Sigmoid colon (tissue), 7 donors: ENCODE data around the gene ZBED2. TPM values are rescaled to one million over a fixed set of nuclear protein-coding genes. Genes with fewer than 3 reads are reported as not detected.

Experiments used
- DNase-seq: peaks from one replicate; pipeline ENCODE4 v3.0.0-alpha.2; 2019
- H3K27ac ChIP-seq, 4 donors: fragments of 200-600 bp; sonication (generic); one replicate each; pipeline ENCODE4 v1.5.1; 2016 to 2019; ENCODE audit warnings: mild to moderate bottlenecking in 1 of 4
- H3K27me3 ChIP-seq, 3 donors: fragments of 200-600 bp; sonication (generic); one replicate each; pipeline ENCODE4 v1.5.1; 2019; ENCODE audit warnings: mild to moderate bottlenecking in 1 of 3
- H3K36me3 ChIP-seq, 4 donors: fragments of 200-600 bp; sonication (generic); one replicate each; pipeline ENCODE4 v1.5.1; 2016 to 2019
- H3K4me1 ChIP-seq, 4 donors: fragments of 200-600 bp; sonication (generic); one replicate each; pipeline ENCODE4 v1.5.1; 2017 to 2019
- H3K4me3 ChIP-seq, 4 donors: fragments of 200-600 bp; sonication (generic); one replicate each; pipeline ENCODE4 v1.5.1; 2017 to 2019; ENCODE audit warnings: mild to moderate bottlenecking in 2 of 4, moderate library complexity in 1 of 4
- H3K9me3 ChIP-seq, 4 donors: fragments of 200-600 bp in 3 of 4; sonication (generic) in 3 of 4; one replicate each; pipeline versions ENCODE4 v1.5.1 to v1.6.1; 2013 to 2019
- CTCF ChIP-seq, 4 experiments: fragments of 450-650 bp in 3 of 4; fragments of 200-600 bp in 1 of 4; IDR thresholded peaks; one replicate each; pipeline ENCODE4 v1.5.1; 2016 to 2019; ENCODE audit warnings: antibody characterized with exemption in 4 of 4, mild to moderate bottlenecking in 3 of 4, moderate library complexity in 2 of 4
- EP300 ChIP-seq, 4 donors: sonication (generic); formaldehyde crosslinking; IDR thresholded peaks; one replicate each; pipeline ENCODE4 v1.6.1; 2017; ENCODE audit warnings: antibody characterized with exemption in 4 of 4
- POLR2A ChIP-seq, 2 donors: fragments of 450-650 bp; IDR thresholded peaks; one replicate each; pipeline ENCODE4 v1.6.1; 2016; ENCODE audit warnings: antibody characterized with exemption in 2 of 2, mild to moderate bottlenecking in 2 of 2, moderate library complexity in 2 of 2
- POLR2AphosphoS5 ChIP-seq, 4 donors: sonication (generic); formaldehyde crosslinking; IDR thresholded peaks; one replicate each; pipeline ENCODE4 v1.6.1; 2017; ENCODE audit warnings: antibody characterized with exemption in 4 of 4
- WGBS, 2 donors: extraction: QIAGEN DNeasy Blood & Tissue Kit; methylation state at CpG; one replicate each; pipeline ENCODE4 v1.1.7; 2013; 5-methylcytosine and 5-hydroxymethylcytosine counted together
- intact Hi-C: fragments of 100-400 bp; cut with DNase I; formaldehyde crosslinking; loops from one replicate; pipeline ENCODE4 v1.15.1; 2023
- polyA plus RNA-seq, 3 donors: library from polyadenylated mRNA; stranded (reverse); fragments of 200-250 nt; gene quantifications; one replicate each; pipeline ENCODE4 v1.2.3, GENCODE V29; 2013
- total RNA-seq, 4 donors: library from RNA; depleted of rRNA; stranded (reverse); fragments of >200 nt; gene quantifications; one replicate each; pipeline ENCODE4 v1.1.0, GENCODE V29; 2016
- donor health status: healthy with polysubstance abuse.
- donor health status: Bipolar disorder and iron deficiency.
- donor health status: healthy.

Gene ZBED2
- total and polyA plus RNA-seq, 7 donors, result 0.92 TPM; not detected in 6

- Histone ChIP-seq H3K27ac (no peak overlapping the region), H3K4me1 (peaks cover 0 to 5% (median 2%) of the 10 kb centered on the region in 4 donors), H3K4me3 (no peak overlapping the region), H3K27me3 (no peaks in the 10 kb centered on the region), H3K36me3 (no peaks in the 10 kb centered on the region), H3K9me3 (no peaks in the 10 kb centered on the region)
- WGBS, 2 donors, result 92% methylated on average over 5 of the region's 5 CpGs
- TF ChIP-seq CTCF (IDR thresholded peaks at IDR 0.05), result no peak
- no peak for TF ChIP-seq POLR2AphosphoS5 (IDR thresholded peaks at IDR 0.05)
- no peak for TF ChIP-seq EP300 (IDR thresholded peaks at IDR 0.05)
- no peak for TF ChIP-seq POLR2A (IDR thresholded peaks at IDR 0.05)
- DNase-seq, result no peak
- intact Hi-C loops, result no loop called here
These were observed 15.7 kb downstream of the ZBED2 start for GRCh38 chr3:111579495-111579894.

DNA sequence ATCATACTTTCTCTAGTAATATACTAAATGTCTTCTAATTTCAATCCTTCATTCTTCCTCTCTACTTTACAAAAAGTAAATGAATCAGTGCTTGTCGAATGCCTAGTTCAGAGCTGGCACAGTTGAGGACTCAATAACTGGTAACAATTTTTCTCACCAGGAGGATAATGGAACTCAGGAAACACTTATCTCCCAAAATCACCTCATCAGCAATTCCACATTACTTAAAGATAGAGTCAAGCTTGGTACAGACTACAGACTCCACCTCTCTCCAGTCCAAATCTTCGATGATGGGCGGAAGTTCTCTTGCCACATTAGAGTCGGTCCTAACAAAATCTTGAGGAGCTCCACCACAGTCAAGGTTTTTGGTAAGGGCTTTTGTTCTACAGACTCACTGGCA is 16.3 kb downstream of the ZBED2 start:
- WGBS, 2 donors, result 95 to 96% methylated on average over 4 of the region's 4 CpGs
- no peak for TF ChIP-seq EP300 (IDR thresholded peaks at IDR 0.05)
- no peak for TF ChIP-seq CTCF (IDR thresholded peaks at IDR 0.05)
- no peak for TF ChIP-seq POLR2A (IDR thresholded peaks at IDR 0.05)
- TF ChIP-seq POLR2AphosphoS5 (IDR thresholded peaks at IDR 0.05), result no peak
- no peaks in the 10 kb centered on the region for H3K27me3 ChIP-seq
- H3K4me1 ChIP-seq, result peaks cover 0 to 5% (median 2%) of the 10 kb centered on the region in 4 donors
- no peak overlapping the region for H3K4me3 ChIP-seq
- no peak overlapping the region for H3K27ac ChIP-seq
- no peaks in the 10 kb centered on the region for H3K9me3 ChIP-seq
- no peak for DNase-seq
- intact Hi-C loops, result no loop called here
- H3K36me3 ChIP-seq, result no peaks in the 10 kb centered on the region

DNA sequence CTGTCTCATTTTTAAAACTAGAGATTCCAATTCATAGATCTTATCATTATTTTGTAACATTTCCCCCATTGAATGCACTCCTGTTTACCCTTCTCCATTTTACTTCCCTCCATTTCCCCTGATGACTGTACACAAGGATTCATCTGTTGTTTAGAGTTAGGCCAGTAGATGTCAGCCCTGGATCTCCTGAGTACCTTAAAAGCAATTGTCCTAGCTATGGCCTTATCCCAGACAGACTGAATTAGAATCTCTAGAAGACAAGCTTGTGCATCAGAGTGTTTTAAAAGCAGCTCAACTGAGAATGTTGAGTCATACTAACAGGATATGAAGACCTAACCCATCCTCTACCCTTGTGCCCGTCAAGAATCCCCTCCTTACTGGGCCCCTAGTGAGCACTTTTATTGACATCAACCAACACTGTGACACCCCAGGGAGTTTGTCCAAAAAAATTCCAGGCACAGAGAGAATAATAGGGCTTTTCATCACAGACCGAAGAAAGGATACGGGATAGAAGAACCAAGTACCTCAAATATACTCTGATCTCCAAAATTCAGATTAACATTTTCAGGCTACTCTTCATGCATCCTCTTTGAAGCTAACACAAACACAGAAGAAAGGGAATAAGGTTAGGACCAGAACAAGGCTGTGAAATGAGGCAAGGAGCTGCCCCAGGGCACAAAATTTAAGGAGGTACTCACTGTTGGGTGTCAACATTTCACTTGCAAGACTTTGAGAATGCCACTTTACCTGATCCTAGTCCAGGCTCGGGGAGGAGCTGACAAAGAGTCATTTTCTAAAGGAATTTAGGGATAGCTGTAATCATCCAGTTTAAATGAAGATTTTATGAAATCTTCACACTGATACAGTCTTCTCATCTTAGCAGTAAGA is 17.1 kb downstream of the ZBED2 start:
- intact Hi-C loops, result no loop called here
- TF ChIP-seq EP300 (IDR thresholded peaks at IDR 0.05), result no peak
- no peak for TF ChIP-seq POLR2A (IDR thresholded peaks at IDR 0.05)
- TF ChIP-seq CTCF (IDR thresholded peaks at IDR 0.05), result no peak
- TF ChIP-seq POLR2AphosphoS5 (IDR thresholded peaks at IDR 0.05), result no peak
- Histone ChIP-seq H3K4me1 (peaks cover 0 to 5% (median 2%) of the 10 kb centered on the region in 4 donors), H3K36me3 (no peaks in the 10 kb centered on the region), H3K9me3 (no peaks in the 10 kb centered on the region), H3K27me3 (no peaks in the 10 kb centered on the region), H3K4me3 (no peak overlapping the region), H3K27ac (no peak overlapping the region)
- whole genome bisulfite sequencing, 2 donors, result 80 to 84% methylated on average over 4 of the region's 4 CpGs
- DNase-seq, result no peak

- Histone ChIP-seq H3K36me3 (no peaks in the 10 kb centered on the region), H3K27me3 (no peaks in the 10 kb centered on the region), H3K4me3 (no peak overlapping the region), H3K4me1 (peaks cover 0 to 1% (median under 1%) of the 10 kb centered on the region in 4 donors), H3K9me3 (no peaks in the 10 kb centered on the region), H3K27ac (no peak overlapping the region)
- intact Hi-C loops, result no loop called here
- DNase-seq, result no peak
- TF ChIP-seq CTCF (IDR thresholded peaks at IDR 0.05) (no peak), EP300 (IDR thresholded peaks at IDR 0.05) (no peak)
- WGBS, 2 donors, result 15 to 52% methylated on average over 1 of the region's 1 CpG
These were observed 18.0 kb downstream of the ZBED2 start for GRCh38 chr3:111577113-111577512.
